Cerebellar nuclear complex (tissue), 1 donor: ENCODE data around the gene FKTN.

ENCODE experiments used
- DNase-seq, 2 experiments: peaks; one replicate each; lab custom pipeline; 2025; lab: John Stamatoyannopoulos, UW

FKTN gene

GRCh38 chr9:105678781-105679180, 120.8 kb downstream of the FKTN start:
- DNase-seq = no peak

GRCh38 chr9:105679257-105680022, 121.5 kb downstream of the FKTN start:
- DNase-seq = no peak

GRCh38 chr9:105681313-105681712, 123.4 kb downstream of the FKTN start:
- no peak for DNase-seq

- no peak for DNase-seq
Observed at GRCh38 chr9:105681724-105682123, 123.8 kb downstream of the FKTN start.

- no peak for DNase-seq
Observed at GRCh38 chr9:105683688-105684275, 125.9 kb downstream of the FKTN start.

GRCh38 chr9:105686936-105687335, 129.0 kb downstream of the FKTN start:
- DNase-seq = no peak
